Measurements from ENCODE around the gene FOSL1. TPM values are rescaled to one million over a fixed set of nuclear protein-coding genes. Genes with fewer than 3 reads are reported as not detected.
A peak's percentile ranks its signal among the peaks of the same experiment; 100 is the strongest.

Gene FOSL1
- total RNA-seq, 1 donor from 2014 or later: 44.2 TPM

- H3K36me3 ChIP-seq (ENCODE audit: control insufficient read depth, insufficient read depth, low read length): peaks cover 3% of the 10 kb centered on the region
- peak; percentile 12 for TF ChIP-seq CTCF (IDR thresholded peaks at IDR 0.05; ENCODE audit: insufficient read depth, low read length, poor library complexity, severe bottlenecking)
- H3K4me3 ChIP-seq (ENCODE audit: low read depth, low read length): peak overlapping the region; percentile 64
- peak; percentile 96 for DNase-seq (ENCODE audit: low read depth)
- H3K27me3 ChIP-seq (ENCODE audit: control insufficient read depth, insufficient read depth, low read length): no peaks in the 10 kb centered on the region
Measured at GRCh38 chr11:65859095-65859811, 40.9 kb downstream of the FOSL1 start.

- TF ChIP-seq CTCF (IDR thresholded peaks at IDR 0.05; ENCODE audit: insufficient read depth, low read length, poor library complexity, severe bottlenecking): no peak
- Histone ChIP-seq H3K27me3 (ENCODE audit: control insufficient read depth, insufficient read depth, low read length) (no peaks in the 10 kb centered on the region), H3K36me3 (ENCODE audit: control insufficient read depth, insufficient read depth, low read length) (peaks cover 5% of the 10 kb centered on the region), H3K4me3 (ENCODE audit: low read depth, low read length) (peak overlapping the region; percentile 42)
- no peak for DNase-seq (ENCODE audit: low read depth)
Measured at GRCh38 chr11:65858681-65859087, 41.5 kb downstream of the FOSL1 start.

- DNase-seq (ENCODE audit: low read depth): peak; percentile 86
- Histone ChIP-seq H3K4me3 (ENCODE audit: low read depth, low read length) (peak within 1 kb of the TSS; percentile 97), H3K36me3 (ENCODE audit: control insufficient read depth, insufficient read depth, low read length) (peaks cover 5% of the 10 kb centered on the region), H3K27me3 (ENCODE audit: control insufficient read depth, insufficient read depth, low read length) (no peaks in the 10 kb centered on the region)
- no peak for TF ChIP-seq CTCF (IDR thresholded peaks at IDR 0.05; ENCODE audit: insufficient read depth, low read length, poor library complexity, severe bottlenecking)
Measured at GRCh38 chr11:65857853-65858680, 42.1 kb downstream of the FOSL1 start, which contains the start of gene CFL1. Gene CFL1, minus strand, starts transcription at chr11:65858180. Its CDS starts 81 bp downstream, at chr11:65858099.

GRCh38 chr11:65857500-65857852, 42.7 kb downstream of the FOSL1 start:
- Histone ChIP-seq H3K36me3 (ENCODE audit: control insufficient read depth, insufficient read depth, low read length) (peaks cover 5% of the 10 kb centered on the region), H3K27me3 (ENCODE audit: control insufficient read depth, insufficient read depth, low read length) (no peaks in the 10 kb centered on the region)
- DNase-seq (ENCODE audit: low read depth): no peak

More at GRCh38 chr11:65857500-65857852, 42.7 kb downstream of the FOSL1 start:
- no peak for TF ChIP-seq CTCF (IDR thresholded peaks at IDR 0.05; ENCODE audit: insufficient read depth, low read length, poor library complexity, severe bottlenecking)
- H3K4me3 ChIP-seq (ENCODE audit: low read depth, low read length): peak overlapping the region; percentile 97
